AG09309 (cell line): ENCODE measurements around the gene ITK.

Experiments used
- DNase-seq: peaks from one replicate; pipeline ENCODE4 v3.0.0-alpha.2; 2010; ENCODE audit warnings: low read depth
- H3K4me3 ChIP-seq: 2 replicates; pipeline ENCODE4 v1.5.1; 2011; ENCODE audit warnings: mild to moderate bottlenecking, low read depth, low read length, moderate library complexity; ENCODE audit not compliant: control insufficient read depth
- TF ChIP-seq, protein P1 (sequence below): IDR thresholded peaks from 2 replicates; pipeline ENCODE4 v1.5.1; 2011; ENCODE audit warnings: mild to moderate bottlenecking, low read depth, low read length, inconsistent platforms; ENCODE audit not compliant: insufficient read depth, control insufficient read depth; ENCODE audit errors: missing control alignments

Gene ITK

DNA sequence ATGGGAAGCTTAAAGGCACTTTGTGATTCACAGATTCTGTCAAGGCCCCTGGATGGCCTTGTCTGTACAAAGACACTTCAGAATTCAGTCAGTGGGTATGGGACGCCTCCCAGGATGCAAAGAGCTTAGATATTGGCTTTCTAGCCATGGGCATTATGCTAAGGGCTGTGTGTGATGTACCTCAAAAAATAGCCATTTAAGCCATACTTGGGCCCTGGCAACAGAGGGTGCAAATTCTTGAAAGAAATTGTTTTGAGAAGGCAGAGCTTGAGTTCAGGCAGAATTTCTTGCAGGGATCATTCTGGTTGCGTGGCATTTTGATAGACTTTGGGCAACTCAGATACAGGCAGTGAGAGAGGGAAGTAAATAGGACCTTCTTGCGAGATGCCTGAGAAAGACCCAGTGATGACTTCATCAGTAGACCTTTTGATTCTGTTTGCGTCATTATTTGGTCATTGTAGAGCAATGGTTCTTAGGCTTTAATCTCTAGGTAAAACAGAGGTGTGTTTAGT lies 89.2 kb downstream of the ITK start:
- TF ChIP-seq, protein P1, sequence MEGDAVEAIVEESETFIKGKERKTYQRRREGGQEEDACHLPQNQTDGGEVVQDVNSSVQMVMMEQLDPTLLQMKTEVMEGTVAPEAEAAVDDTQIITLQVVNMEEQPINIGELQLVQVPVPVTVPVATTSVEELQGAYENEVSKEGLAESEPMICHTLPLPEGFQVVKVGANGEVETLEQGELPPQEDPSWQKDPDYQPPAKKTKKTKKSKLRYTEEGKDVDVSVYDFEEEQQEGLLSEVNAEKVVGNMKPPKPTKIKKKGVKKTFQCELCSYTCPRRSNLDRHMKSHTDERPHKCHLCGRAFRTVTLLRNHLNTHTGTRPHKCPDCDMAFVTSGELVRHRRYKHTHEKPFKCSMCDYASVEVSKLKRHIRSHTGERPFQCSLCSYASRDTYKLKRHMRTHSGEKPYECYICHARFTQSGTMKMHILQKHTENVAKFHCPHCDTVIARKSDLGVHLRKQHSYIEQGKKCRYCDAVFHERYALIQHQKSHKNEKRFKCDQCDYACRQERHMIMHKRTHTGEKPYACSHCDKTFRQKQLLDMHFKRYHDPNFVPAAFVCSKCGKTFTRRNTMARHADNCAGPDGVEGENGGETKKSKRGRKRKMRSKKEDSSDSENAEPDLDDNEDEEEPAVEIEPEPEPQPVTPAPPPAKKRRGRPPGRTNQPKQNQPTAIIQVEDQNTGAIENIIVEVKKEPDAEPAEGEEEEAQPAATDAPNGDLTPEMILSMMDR: no peak
- no peak for DNase-seq
- no peak overlapping the region for H3K4me3 ChIP-seq

DNA sequence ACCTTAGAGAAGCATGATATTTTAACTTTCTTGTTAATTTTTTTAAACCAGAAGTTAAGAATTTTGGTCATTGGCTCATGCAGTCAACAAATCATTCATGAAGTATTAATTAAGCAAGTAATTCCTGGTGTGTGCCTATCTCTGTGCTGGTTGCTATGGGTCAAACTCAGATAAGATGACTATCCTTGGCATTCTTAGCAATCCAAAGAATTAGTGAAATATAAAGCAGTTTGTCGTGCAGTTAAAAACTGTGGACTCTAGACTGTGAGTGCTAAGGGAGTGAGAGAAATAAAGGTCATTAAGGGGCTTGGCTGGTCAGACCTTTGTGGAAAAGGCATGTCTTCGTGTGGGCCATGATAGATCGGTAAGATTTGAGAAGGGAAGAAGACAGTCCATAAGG lies 90.1 kb downstream of the ITK start:
- H3K4me3 ChIP-seq: no peak overlapping the region
- no peak for DNase-seq
- TF ChIP-seq, protein P1: no peak

DNA sequence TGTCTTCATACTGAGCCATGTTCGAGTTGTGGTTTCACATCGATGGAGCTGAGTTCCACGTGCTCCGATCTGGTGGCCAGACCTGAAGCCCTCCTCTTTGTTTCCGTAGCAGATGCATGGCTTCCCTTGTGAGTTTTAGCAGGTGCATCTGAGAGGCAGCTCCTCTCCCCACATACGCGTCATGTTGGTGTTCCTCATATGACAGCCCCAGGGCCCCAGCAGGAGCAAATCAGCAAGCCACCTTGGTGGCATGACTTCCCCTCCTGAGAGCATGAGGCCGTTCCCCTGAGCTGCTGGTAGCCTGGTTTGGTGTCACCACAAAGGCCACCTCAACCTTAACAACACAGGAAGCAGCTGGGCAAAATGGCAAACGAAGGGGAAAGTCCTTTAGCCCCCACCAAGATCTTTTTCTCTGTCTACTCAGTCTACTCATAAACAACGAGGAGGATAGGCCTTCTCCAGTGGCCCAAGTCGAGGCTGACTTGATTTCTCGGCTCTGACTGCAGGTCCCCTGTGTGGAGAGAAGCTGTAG lies 91.2 kb downstream of the ITK start:
- H3K4me3 ChIP-seq: no peak overlapping the region
- no peak for DNase-seq
- TF ChIP-seq, protein P1: no peak

DNA sequence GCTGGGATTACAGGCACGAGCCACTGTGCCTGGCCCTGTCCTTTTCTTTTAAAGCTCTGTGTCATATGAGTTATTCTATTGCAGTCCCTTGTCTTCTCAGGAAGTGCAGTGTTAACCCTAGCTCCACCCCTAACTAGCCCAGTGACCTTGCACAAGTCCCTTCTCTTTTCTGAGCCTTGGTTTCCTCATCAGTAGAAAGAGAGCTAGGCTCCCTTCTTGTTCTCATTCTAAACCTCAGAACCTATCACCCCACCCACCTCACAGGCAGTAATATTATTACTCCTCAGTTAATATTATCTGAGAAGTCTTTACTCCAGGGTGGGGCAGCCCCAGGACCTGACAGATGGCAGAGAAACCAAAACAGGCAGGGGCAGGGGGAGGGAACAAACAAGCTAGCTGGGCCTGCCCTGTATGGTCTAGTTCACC lies 92.5 kb downstream of the ITK start:
- TF ChIP-seq, protein P1: no peak
- no peak for DNase-seq
- no peak overlapping the region for H3K4me3 ChIP-seq

DNA sequence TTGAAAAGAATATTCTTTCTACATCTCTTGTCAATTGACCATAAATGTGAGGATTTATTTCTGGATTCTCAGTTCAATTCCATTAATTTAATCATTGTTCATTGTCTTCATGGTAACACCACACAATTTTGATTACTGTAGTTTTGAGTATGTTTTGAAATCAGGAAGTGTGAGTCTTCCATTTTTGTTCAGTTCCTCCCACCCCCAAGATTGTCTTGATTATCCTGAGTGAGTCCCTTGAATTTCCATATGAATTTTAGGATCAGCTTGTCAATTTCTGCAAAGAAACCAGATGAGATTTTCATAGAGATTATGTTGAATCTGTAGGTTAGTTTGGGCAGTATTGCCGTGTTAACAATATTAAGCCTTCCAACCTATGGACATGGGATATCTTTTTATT lies 94.8 kb downstream of the ITK start:
- TF ChIP-seq, protein P1: no peak
- DNase-seq: no peak
- no peak overlapping the region for H3K4me3 ChIP-seq

DNA sequence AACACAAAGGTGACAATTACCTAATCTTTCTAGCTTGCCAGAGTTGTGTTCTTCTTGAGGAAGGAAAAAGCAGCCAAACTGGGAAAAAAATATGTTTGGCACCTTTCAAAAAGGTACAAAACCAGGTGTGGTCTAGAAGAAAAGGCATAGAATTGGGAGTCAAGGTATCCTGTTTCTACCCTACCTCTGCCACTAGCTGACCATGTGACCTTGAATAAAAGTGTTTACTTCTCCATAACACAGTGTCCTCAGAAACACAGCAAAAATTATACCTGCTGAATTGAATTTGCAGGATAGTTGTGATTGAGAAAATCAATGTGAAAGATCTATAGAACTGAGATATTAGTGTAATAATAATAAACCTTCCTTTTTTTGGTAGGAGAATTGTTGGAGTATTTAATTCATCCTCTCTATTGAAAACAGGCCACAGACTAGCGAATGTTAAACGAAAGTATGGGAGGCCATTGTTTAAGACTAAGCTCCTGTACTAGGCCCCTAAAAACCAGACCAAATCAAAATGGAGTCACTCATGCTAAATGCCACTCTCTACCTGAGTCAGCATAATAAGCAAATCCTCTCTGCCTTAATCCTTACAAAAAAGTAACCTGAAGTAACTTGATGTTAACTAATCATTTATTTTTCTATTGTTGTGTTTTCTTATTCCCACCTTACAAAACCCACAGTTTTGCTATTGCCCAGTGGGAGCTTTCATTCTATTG lies 97.8 kb downstream of the ITK start:
- no peak overlapping the region for H3K4me3 ChIP-seq
- no peak for DNase-seq
- TF ChIP-seq, protein P1: no peak
